Heart left ventricle (tissue), 13 donors: Measurements from ENCODE around the gene TSPAN14.
"Not testable (repeated sequence)": the region's sequence is repeated elsewhere in the genome, so short reads cannot be mapped to it uniquely, and the experiment has no call there.

Experiments
- CTCF ChIP-seq, 12 donors: fragments of 200-600 bp; sonication (generic) in 4 of 12; IDR thresholded peaks; one replicate each; pipeline versions ENCODE4 v1.5.0 to v1.8.0; 2018 to 2022; ENCODE audit warnings: antibody characterized with exemption in 12 of 12, mild to moderate bottlenecking in 5 of 12
- POLR2A ChIP-seq, 2 donors: fragments of 450-650 bp; IDR thresholded peaks; one replicate each; pipeline ENCODE4 v1.6.1; 2017; ENCODE audit warnings: antibody characterized with exemption in 2 of 2, mild to moderate bottlenecking in 2 of 2, moderate library complexity in 2 of 2
- donor health status: ischemic (EF 13 %, LVEDD 7.1; RV severe dilation, severe dysfunction).
- donor health status: DM: no; HTN: yes; CAD: no.
- donor health status: DM: no; HTN: no; CAD: no.
- donor health status: ischemic (EF 25% LVEDD 6.9; RV normal size, moderate dysfunction).
- donor health status: ischemic (EF 25% LVEDD 5.7; RV mildly dilated, moderate dysfunction).
- donor health status: ischemic (EF 35%, LVEDD 5.7; RV mildly dilated, moderate dysfunction).
- donor health status: nonischemic (EF 11% LVEDD 7.7; RV severe dilation, severe dysfunction).
- donor health status: DM: yes; HTN: yes; CAD: no.
- donor health status: PGD.
- donor health status: ischemic (EF 29% LVEDD 5.4; RV normal size, mild dysfunction).
- donor health status: nonischemic (EF 23%, LVEDD 6.1; RV moderate dilation, normal function).

GRCh38 chr10:80534059-80534458, 79.9 kb downstream of the TSPAN14 start:
- not testable (repeated sequence) for TF ChIP-seq CTCF, POLR2A (IDR thresholded peaks at IDR 0.05)
